ENCODE results near the gene ERVW-1. TPM values are rescaled to one million over a fixed set of nuclear protein-coding genes. Genes with fewer than 3 reads are reported as not detected.

The ERVW-1 gene
- total RNA-seq, 4 donors from 2014 or later, result not detected

DNA sequence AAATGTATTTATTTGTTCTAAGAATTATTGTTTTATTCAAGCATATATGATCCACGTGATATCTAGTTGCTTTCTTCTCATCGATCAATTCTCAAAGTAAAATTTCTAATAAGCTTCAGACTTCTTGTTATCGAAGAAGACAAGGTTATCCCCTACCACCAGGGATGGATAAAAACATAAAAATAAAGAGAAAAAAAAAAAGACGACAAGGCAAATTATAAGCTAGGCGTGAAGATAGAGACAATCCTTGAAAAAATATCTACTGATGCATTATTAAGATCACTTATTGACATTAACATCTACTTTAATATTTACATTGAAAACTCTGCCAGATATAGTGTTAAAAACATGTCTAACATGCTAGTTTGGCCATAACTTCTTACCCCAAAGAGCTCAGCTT, 31.2 kb upstream of the ERVW-1 start:
- no peak overlapping the region for H3K27ac ChIP-seq
- peaks cover 0 to 80% (median 3%) of the 10 kb centered on the region in 3 donors for H3K36me3 ChIP-seq
- no peaks in the 10 kb centered on the region for H3K9me3 ChIP-seq
- intact Hi-C loops (cut with DNase I), result no loop called here
- no peak for DNase-seq
- TF ChIP-seq POLR2A (IDR thresholded peaks at IDR 0.05), result no peak
- TF ChIP-seq, protein P1, sequence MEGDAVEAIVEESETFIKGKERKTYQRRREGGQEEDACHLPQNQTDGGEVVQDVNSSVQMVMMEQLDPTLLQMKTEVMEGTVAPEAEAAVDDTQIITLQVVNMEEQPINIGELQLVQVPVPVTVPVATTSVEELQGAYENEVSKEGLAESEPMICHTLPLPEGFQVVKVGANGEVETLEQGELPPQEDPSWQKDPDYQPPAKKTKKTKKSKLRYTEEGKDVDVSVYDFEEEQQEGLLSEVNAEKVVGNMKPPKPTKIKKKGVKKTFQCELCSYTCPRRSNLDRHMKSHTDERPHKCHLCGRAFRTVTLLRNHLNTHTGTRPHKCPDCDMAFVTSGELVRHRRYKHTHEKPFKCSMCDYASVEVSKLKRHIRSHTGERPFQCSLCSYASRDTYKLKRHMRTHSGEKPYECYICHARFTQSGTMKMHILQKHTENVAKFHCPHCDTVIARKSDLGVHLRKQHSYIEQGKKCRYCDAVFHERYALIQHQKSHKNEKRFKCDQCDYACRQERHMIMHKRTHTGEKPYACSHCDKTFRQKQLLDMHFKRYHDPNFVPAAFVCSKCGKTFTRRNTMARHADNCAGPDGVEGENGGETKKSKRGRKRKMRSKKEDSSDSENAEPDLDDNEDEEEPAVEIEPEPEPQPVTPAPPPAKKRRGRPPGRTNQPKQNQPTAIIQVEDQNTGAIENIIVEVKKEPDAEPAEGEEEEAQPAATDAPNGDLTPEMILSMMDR (IDR thresholded peaks at IDR 0.05), result no peak
- H3K4me3 ChIP-seq, result no peak overlapping the region
- 94 to 95% methylated on average over 5 of the region's 5 CpGs for WGBS, 2 donors
- no peaks in the 10 kb centered on the region for H3K4me1 ChIP-seq
- no peaks in the 10 kb centered on the region for H3K27me3 ChIP-seq

DNA sequence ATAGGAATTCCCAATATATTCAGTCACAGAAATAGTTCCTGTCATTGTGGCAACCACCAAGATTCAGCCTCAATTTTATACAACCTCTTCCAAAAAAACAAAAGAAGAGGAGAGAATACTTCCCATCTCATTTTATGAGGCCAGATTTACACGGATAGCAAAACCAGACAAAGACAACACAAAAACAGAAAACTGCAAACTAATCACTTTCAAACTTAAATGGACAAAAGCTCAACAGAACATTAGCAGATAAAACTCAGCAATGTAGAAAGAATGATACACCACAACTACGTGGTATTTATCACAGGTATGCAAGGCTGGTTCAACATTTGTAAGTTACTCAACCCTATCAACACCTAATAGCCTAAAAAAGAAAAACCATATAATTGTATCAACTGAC, 28.6 kb upstream of the ERVW-1 start:
- no peak for DNase-seq
- no peaks in the 10 kb centered on the region for H3K9me3 ChIP-seq
- no peaks in the 10 kb centered on the region for H3K4me1 ChIP-seq
- H3K4me3 ChIP-seq, result no peak overlapping the region
- intact Hi-C loops (cut with DNase I), result no loop called here
- 79 to 81% methylated on average over 2 of the region's 2 CpGs for WGBS, 2 donors
- no peak overlapping the region for H3K27ac ChIP-seq
- H3K36me3 ChIP-seq, result peaks cover 0 to 96% (median 4%) of the 10 kb centered on the region in 3 donors
- no peaks in the 10 kb centered on the region for H3K27me3 ChIP-seq
- TF ChIP-seq, protein P1 (IDR thresholded peaks at IDR 0.05), result no peak
- TF ChIP-seq POLR2A (IDR thresholded peaks at IDR 0.05), result no peak

DNA sequence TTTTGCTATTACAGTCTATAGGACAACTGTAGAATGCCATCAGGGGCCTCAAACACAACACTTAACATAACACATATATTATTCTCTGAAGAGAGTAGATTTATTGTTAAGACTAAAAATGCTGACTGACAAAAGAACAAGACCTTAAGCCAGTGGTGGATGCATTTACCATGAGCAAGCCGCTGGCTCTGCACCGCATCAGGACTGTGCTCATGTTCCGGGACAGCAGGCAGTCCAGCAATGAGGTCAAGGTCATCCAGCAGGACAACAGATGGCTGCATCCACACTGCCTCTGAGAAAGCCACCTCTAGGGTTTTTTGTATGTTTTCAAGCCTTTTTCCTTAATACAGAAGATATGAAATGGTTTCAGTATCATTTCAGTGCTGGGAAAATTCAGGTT, 26.8 kb upstream of the ERVW-1 start:
- H3K9me3 ChIP-seq, result no peaks in the 10 kb centered on the region
- intact Hi-C loops (cut with DNase I), result no loop called here
- WGBS, 2 donors, result 89 to 91% methylated on average over 3 of the region's 3 CpGs
- no peak for TF ChIP-seq POLR2A (IDR thresholded peaks at IDR 0.05)
- TF ChIP-seq, protein P1 (IDR thresholded peaks at IDR 0.05), result no peak
- no peaks in the 10 kb centered on the region for H3K4me1 ChIP-seq
- DNase-seq, result no peak
- no peaks in the 10 kb centered on the region for H3K27me3 ChIP-seq
- H3K4me3 ChIP-seq, result no peak overlapping the region
- H3K27ac ChIP-seq, result no peak overlapping the region
- peaks cover 0 to 97% (median 16%) of the 10 kb centered on the region in 3 donors for H3K36me3 ChIP-seq

DNA sequence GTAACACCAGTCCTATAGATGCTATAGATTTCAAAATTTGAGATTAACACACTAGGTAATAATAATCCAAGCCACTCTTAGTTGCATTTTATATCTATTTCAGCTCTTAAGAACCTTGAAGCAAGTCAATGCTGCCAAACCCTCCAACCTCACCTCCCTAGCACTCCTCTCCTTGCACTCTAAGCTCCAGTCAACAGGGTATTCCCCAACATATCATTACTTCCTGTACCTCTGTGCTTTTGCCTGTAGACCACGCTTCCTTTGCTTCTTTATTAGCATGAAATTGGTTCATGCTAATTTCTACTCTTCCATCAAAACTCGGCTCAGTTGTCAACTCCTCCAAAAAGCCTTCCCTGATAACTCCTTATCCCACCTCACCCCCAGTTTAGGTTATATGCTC, 26.0 kb upstream of the ERVW-1 start:
- TF ChIP-seq, protein P1 (IDR thresholded peaks at IDR 0.05), result no peak
- TF ChIP-seq POLR2A (IDR thresholded peaks at IDR 0.05), result no peak
- no peaks in the 10 kb centered on the region for H3K27me3 ChIP-seq
- intact Hi-C loops (cut with DNase I), result no loop called here
- H3K27ac ChIP-seq, result no peak overlapping the region
- no peak for DNase-seq
- WGBS, 2 donors, result 87 to 88% methylated on average over 2 of the region's 2 CpGs
- no peaks in the 10 kb centered on the region for H3K9me3 ChIP-seq
- no peaks in the 10 kb centered on the region for H3K4me1 ChIP-seq
- peaks cover 0 to 97% (median 16%) of the 10 kb centered on the region in 3 donors for H3K36me3 ChIP-seq
- no peak overlapping the region for H3K4me3 ChIP-seq

DNA sequence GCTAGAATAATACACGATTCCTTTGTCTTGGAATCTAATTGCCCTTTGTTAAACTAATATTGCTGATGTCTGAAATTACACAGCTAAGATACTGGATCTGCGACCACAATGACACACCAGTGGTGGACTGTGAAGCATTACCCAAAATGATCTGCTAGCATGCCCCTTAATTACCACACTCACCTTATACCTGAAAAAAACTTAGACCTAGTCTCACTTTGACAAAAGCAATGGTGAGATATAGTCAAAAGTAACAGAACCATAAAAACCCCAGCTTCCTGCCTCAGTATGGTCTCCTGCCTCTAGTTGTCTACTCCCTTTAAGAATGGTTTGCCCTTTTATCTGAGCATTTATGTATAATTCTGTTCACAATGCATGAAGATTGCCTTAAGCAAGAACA, 20.8 kb upstream of the ERVW-1 start:
- WGBS, 2 donors, result 79 to 95% methylated on average over 2 of the region's 2 CpGs
- Histone ChIP-seq H3K9me3 (no peaks in the 10 kb centered on the region), H3K4me3 (no peak overlapping the region), H3K27me3 (no peaks in the 10 kb centered on the region), H3K36me3 (peaks cover 0 to 100% (median 13%) of the 10 kb centered on the region in 3 donors), H3K4me1 (no peaks in the 10 kb centered on the region), H3K27ac (no peak overlapping the region)
- intact Hi-C loops (cut with DNase I), result no loop called here
- TF ChIP-seq, protein P1 (IDR thresholded peaks at IDR 0.05), result no peak
- no peak for TF ChIP-seq POLR2A (IDR thresholded peaks at IDR 0.05)
- DNase-seq, result no peak
